Cardiac muscle cell (in vitro differentiated cells and primary cell): ENCODE data around the gene EFCAB9. TPM values are rescaled to one million over a fixed set of nuclear protein-coding genes. Genes with fewer than 3 reads are reported as not detected.

Experiments
- DNase-seq, 2 donors: peaks; one replicate each; pipeline versions ENCODE4 v3.0.0 to v3.0.0-alpha.2; 2010 to 2017; ENCODE audit warnings: low read depth in 1 of 2, low spot score in 1 of 2
- H3K27ac ChIP-seq: fragments of 200-600 bp; sonication (generic); 2 replicates; pipeline ENCODE4 v1.5.1; 2016
- H3K27me3 ChIP-seq: fragments of 200-600 bp; sonication (generic); 2 replicates; pipeline ENCODE4 v1.6.0; 2016; ENCODE audit warnings: control low read depth
- H3K36me3 ChIP-seq: fragments of 200-600 bp; sonication (generic); 2 replicates; pipeline ENCODE4 v1.5.1; 2016; ENCODE audit warnings: control low read depth
- H3K4me1 ChIP-seq: fragments of 200-600 bp; sonication (generic); 2 replicates; pipeline ENCODE4 v1.8.1; 2017; ENCODE audit warnings: low read depth, mild to moderate bottlenecking, mixed run types
- H3K4me3 ChIP-seq: fragments of 200-600 bp; sonication (generic); 2 replicates; pipeline ENCODE4 v1.5.1; 2016; ENCODE audit warnings: mild to moderate bottlenecking
- H3K9me3 ChIP-seq: fragments of 200-600 bp; sonication (generic); 2 replicates; pipeline ENCODE4 v1.5.1; 2017; ENCODE audit warnings: low read depth, mild to moderate bottlenecking, control low read depth
- polyA plus RNA-seq: library from polyadenylated mRNA; unstranded; fragments of >200 nt; fragmentation: Nextera tagmentation; extraction: Ambion mirVana; gene quantifications from 2 replicates; pipeline ENCODE4 v1.2.1, GENCODE V29; 2016
- total RNA-seq: library from RNA; depleted of rRNA; stranded (reverse); fragments of >200 nt; gene quantifications from 2 replicates; pipeline ENCODE4 v1.2.3, GENCODE V29; 2016
- TF ChIP-seq, protein P1 (sequence below): IDR thresholded peaks from 2 replicates; pipeline ENCODE4 v1.5.1; 2012; ENCODE audit warnings: low read depth, mild to moderate bottlenecking, low read length

Gene EFCAB9
- total and polyA plus RNA-seq, 2 experiments from 2014 or later, result not detected

DNA sequence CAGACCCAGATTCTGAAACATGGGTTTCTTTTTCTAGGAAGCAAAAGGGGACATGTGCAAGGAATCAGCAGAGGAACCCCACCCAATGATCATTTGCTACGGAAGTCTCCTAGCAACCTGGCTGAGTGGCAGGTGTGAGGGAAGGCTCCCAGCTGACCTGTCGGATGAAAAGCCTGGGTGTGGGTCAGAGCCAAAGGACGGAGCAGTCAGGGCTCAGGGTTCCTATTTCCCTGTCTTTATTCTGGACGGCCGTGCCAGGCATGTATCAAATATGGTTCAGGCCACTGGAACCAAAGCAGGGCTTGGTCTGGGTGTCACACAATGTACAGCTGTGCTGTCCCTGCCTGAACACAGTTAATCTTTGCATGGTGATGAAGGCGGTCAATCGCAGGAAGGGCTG, 26.1 kb upstream of the EFCAB9 start:
- Histone ChIP-seq H3K4me1 (peaks cover 24% of the 10 kb centered on the region), H3K36me3 (no peaks in the 10 kb centered on the region), H3K9me3 (no peaks in the 10 kb centered on the region), H3K27me3 (no peaks in the 10 kb centered on the region), H3K4me3 (no peak overlapping the region), H3K27ac (peak overlapping the region; percentile 91)
- DNase-seq, result peak in 1 of 2 donors; percentile 71
- TF ChIP-seq, protein P1, sequence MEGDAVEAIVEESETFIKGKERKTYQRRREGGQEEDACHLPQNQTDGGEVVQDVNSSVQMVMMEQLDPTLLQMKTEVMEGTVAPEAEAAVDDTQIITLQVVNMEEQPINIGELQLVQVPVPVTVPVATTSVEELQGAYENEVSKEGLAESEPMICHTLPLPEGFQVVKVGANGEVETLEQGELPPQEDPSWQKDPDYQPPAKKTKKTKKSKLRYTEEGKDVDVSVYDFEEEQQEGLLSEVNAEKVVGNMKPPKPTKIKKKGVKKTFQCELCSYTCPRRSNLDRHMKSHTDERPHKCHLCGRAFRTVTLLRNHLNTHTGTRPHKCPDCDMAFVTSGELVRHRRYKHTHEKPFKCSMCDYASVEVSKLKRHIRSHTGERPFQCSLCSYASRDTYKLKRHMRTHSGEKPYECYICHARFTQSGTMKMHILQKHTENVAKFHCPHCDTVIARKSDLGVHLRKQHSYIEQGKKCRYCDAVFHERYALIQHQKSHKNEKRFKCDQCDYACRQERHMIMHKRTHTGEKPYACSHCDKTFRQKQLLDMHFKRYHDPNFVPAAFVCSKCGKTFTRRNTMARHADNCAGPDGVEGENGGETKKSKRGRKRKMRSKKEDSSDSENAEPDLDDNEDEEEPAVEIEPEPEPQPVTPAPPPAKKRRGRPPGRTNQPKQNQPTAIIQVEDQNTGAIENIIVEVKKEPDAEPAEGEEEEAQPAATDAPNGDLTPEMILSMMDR, result no peak

GRCh38 chr5:172168311-172168710, 25.7 kb upstream of the EFCAB9 start:
- no peak overlapping the region for H3K4me3 ChIP-seq
- no peak for DNase-seq
- TF ChIP-seq, protein P1, result no peak
- H3K4me1 ChIP-seq, result peaks cover 24% of the 10 kb centered on the region
- H3K27ac ChIP-seq, result peak overlapping the region; percentile 91
- H3K9me3 ChIP-seq, result no peaks in the 10 kb centered on the region
- no peaks in the 10 kb centered on the region for H3K36me3 ChIP-seq
- H3K27me3 ChIP-seq, result no peaks in the 10 kb centered on the region

DNA sequence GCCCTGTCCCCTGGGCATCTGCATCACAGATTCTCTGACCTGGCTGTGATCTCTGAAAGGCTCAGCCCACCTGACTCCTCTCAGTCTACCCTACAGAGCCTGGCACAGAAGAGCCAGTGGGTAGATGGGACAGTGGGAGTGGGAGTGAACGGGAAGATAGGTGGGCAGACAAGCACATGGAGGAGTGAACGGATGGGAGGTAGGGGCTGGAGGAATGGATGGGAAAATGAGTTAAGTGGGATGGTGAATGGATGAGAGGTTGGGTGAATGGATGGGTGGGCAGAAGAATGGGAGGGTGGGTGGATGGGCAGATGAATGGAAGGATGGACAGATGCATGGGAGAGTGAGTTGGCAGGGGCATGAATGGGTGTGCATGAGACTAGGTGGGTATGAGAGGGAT, 24.8 kb upstream of the EFCAB9 start:
- no peak for DNase-seq
- peaks cover 24% of the 10 kb centered on the region for H3K4me1 ChIP-seq

DNA sequence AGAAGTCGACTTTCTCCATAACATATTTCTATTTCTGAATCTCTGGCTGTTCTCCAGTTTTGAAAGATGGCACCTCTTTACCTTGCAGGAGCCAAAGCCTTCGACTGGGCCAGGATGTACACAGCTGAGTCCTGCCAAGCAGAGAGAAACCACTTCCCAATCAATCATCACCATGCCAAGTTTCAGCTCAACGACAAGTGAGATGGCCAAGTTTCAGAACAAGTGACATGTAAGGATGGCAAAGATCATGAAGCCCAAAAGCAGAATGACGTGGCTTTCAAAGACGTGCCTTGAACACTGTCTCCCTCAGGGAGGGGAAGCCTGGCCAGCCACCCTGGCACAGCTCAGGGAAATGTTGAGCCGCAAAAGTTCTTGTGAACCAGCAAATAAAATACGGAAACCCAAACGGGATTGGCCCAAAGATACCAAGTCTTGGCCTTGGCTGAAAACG, 23.7 kb upstream of the EFCAB9 start:
- Histone ChIP-seq H3K36me3 (no peaks in the 10 kb centered on the region), H3K27ac (no peak overlapping the region), H3K9me3 (no peaks in the 10 kb centered on the region), H3K4me1 (peaks cover 24% of the 10 kb centered on the region), H3K27me3 (no peaks in the 10 kb centered on the region), H3K4me3 (no peak overlapping the region)
- no peak for DNase-seq
- TF ChIP-seq, protein P1, result no peak

More for the DNA sequence above, 24.8 kb upstream of the EFCAB9 start:
- Histone ChIP-seq H3K9me3 (no peaks in the 10 kb centered on the region), H3K27ac (peak overlapping the region; percentile 91), H3K4me3 (no peak overlapping the region), H3K36me3 (no peaks in the 10 kb centered on the region), H3K27me3 (no peaks in the 10 kb centered on the region)
- TF ChIP-seq, protein P1, result no peak

GRCh38 chr5:172171118-172171517, 22.9 kb upstream of the EFCAB9 start:
- Histone ChIP-seq H3K4me1 (peaks cover 24% of the 10 kb centered on the region), H3K9me3 (no peaks in the 10 kb centered on the region), H3K36me3 (no peaks in the 10 kb centered on the region), H3K4me3 (no peak overlapping the region), H3K27me3 (no peaks in the 10 kb centered on the region), H3K27ac (no peak overlapping the region)
- TF ChIP-seq, protein P1, result no peak
- no peak for DNase-seq
